SKM-1 treated with dmso at 0.1 percent for 144 hours (cell line): Measurements from ENCODE around the gene EIF3F.
"Not testable (repeated sequence)": the region's sequence is repeated elsewhere in the genome, so short reads cannot be mapped to it uniquely, and the experiment has no call there.

Experiments used
- DNase-seq: peaks from one replicate; lab custom pipeline; 2025; ENCODE audit not compliant: unreplicated experiment; lab: John Stamatoyannopoulos, UW

Gene EIF3F

GRCh38 chr11:7983832-7984590 lies 3.1 kb upstream of the EIF3F start:
- DNase-seq: no peak

- not testable (repeated sequence) for DNase-seq
Measured at GRCh38 chr11:7987560-7987883, 385 bp downstream of the EIF3F start.

GRCh38 chr11:7994581-7995278 lies 7.6 kb downstream of the EIF3F start:
- no peak for DNase-seq

GRCh38 chr11:7999795-8000194 lies 12.7 kb downstream of the EIF3F start:
- DNase-seq: no peak

GRCh38 chr11:8000390-8000789 lies 13.3 kb downstream of the EIF3F start:
- no peak for DNase-seq

GRCh38 chr11:8002676-8003075 lies 15.5 kb downstream of the EIF3F start:
- DNase-seq: no peak

- no peak for DNase-seq
Measured at GRCh38 chr11:8003187-8003586, 16.1 kb downstream of the EIF3F start.

- DNase-seq: no peak
Measured at GRCh38 chr11:8004008-8004407, 16.9 kb downstream of the EIF3F start.

- DNase-seq: no peak
Measured at GRCh38 chr11:8005556-8005955, 18.4 kb downstream of the EIF3F start.

- peak; percentile 10 for DNase-seq
Measured at GRCh38 chr11:8006349-8006977, 19.3 kb downstream of the EIF3F start.

- DNase-seq: no peak
Measured at GRCh38 chr11:8008212-8008611, 21.1 kb downstream of the EIF3F start.

- no peak for DNase-seq
Measured at GRCh38 chr11:8009856-8010255, 22.7 kb downstream of the EIF3F start.

- DNase-seq: no peak
Measured at GRCh38 chr11:8011371-8011770, 24.2 kb downstream of the EIF3F start.

GRCh38 chr11:8011981-8012444 lies 24.9 kb downstream of the EIF3F start:
- DNase-seq: no peak

- DNase-seq: no peak
Measured at GRCh38 chr11:8013833-8014232, 26.7 kb downstream of the EIF3F start.

GRCh38 chr11:8015753-8016239 lies 28.7 kb downstream of the EIF3F start:
- DNase-seq: no peak

GRCh38 chr11:8016440-8016839 lies 29.3 kb downstream of the EIF3F start:
- no peak for DNase-seq

- no peak for DNase-seq
Measured at GRCh38 chr11:8017071-8017470, 29.9 kb downstream of the EIF3F start.

GRCh38 chr11:8017894-8018483 lies 30.9 kb downstream of the EIF3F start:
- no peak for DNase-seq

GRCh38 chr11:8018484-8019313 lies 31.6 kb downstream of the EIF3F start:
- no peak for DNase-seq
